Measurements from ENCODE around the gene RSPO3. TPM values are rescaled to one million over a fixed set of nuclear protein-coding genes. Genes with fewer than 3 reads are reported as not detected.

Gene RSPO3
- total RNA-seq, 1 experiment from 2014 or later = not detected

GRCh38 chr6:127148511-127148910 is 30.0 kb downstream of the RSPO3 start:
- CTCF ChIA-PET = no interaction called here
- no TSS peak for BruUV-seq (replicated peaks)
- DNase-seq (ENCODE audit: low read depth, low spot score) = no peak
- TF ChIP-seq MAX (IDR thresholded peaks at IDR 0.05) = no peak
- TF ChIP-seq ZFX (IDR thresholded peaks at IDR 0.05) = no peak
- TF ChIP-seq SIN3A (IDR thresholded peaks at IDR 0.05; ENCODE audit: low read depth) = no peak
- TF ChIP-seq ATF3 (IDR thresholded peaks at IDR 0.05) = no peak
- no peak for TF ChIP-seq FOSL1 (IDR thresholded peaks at IDR 0.05; ENCODE audit: low read depth)
- ATAC-seq = no peak
- Histone ChIP-seq H3K27me3 (ENCODE audit: insufficient read depth, low read length) (peaks cover 57% of the 10 kb centered on the region), H3K9me2 (ENCODE audit: insufficient read depth) (no peaks in the 10 kb centered on the region), H3K4me1 (ENCODE audit: control insufficient read depth in 1 of 2, insufficient read depth in 2 of 2, low read length in 2 of 2) (no peaks in the 10 kb centered on the region), H3K79me2 (ENCODE audit: insufficient read depth, low read length) (no peaks in the 10 kb centered on the region), H4K20me1 (ENCODE audit: insufficient read depth) (no peaks in the 10 kb centered on the region), H3K4me2 (ENCODE audit: low read length) (no peak overlapping the region), H3K9ac (ENCODE audit: low read length) (no peak overlapping the region), H2AFZ (ENCODE audit: low read depth, low read length, poor library complexity, severe bottlenecking) (no peak overlapping the region), H3K27ac (ENCODE audit: low read depth, low read length) (no peak overlapping the region), H3K4me3 (replicated peaks in 1 of 2; ENCODE audit: low read depth in 1 of 2, low read length in 2 of 2) (no peak overlapping the region), H3K9me3 (ENCODE audit: control insufficient read depth in 1 of 2, insufficient read depth in 1 of 2, low read depth in 1 of 2, low read length in 2 of 2) (no peaks in the 10 kb centered on the region), H3K36me3 (ENCODE audit: control insufficient read depth in 1 of 2, insufficient read depth in 2 of 2, low read length in 2 of 2) (no peaks in the 10 kb centered on the region)
- RAD21 ChIA-PET (ENCODE audit: low non-redundant PET in 1 of 2, low total read pairs in 2 of 2, uncharacterized antibody in 2 of 2, unreplicated experiment in 2 of 2) = no interaction called here
- intact Hi-C loops (cut with micrococcal nuclease) = no loop called here
- POLR2A ChIA-PET = no interaction called here

- ATAC-seq (no peak), DNase-seq (ENCODE audit: low read depth, low spot score) (no peak)
- no peak overlapping the region for H2AFZ ChIP-seq (ENCODE audit: low read depth, low read length, poor library complexity, severe bottlenecking)
- no peaks in the 10 kb centered on the region for H3K36me3 ChIP-seq (ENCODE audit: control insufficient read depth in 1 of 2, insufficient read depth in 2 of 2, low read length in 2 of 2)
- peaks cover 69% of the 10 kb centered on the region for H3K27me3 ChIP-seq (ENCODE audit: insufficient read depth, low read length)
- no peak overlapping the region for H3K9ac ChIP-seq (ENCODE audit: low read length)
- H3K79me2 ChIP-seq (ENCODE audit: insufficient read depth, low read length) = no peaks in the 10 kb centered on the region
- H4K20me1 ChIP-seq (ENCODE audit: insufficient read depth) = no peaks in the 10 kb centered on the region
- H3K9me3 ChIP-seq (ENCODE audit: control insufficient read depth in 1 of 2, insufficient read depth in 1 of 2, low read depth in 1 of 2, low read length in 2 of 2) = no peaks in the 10 kb centered on the region
- H3K4me2 ChIP-seq (ENCODE audit: low read length) = no peak overlapping the region
- intact Hi-C loops (cut with micrococcal nuclease) = no loop called here
- no TSS peak for BruUV-seq (replicated peaks)
- POLR2A ChIA-PET = no interaction called here
- RAD21 ChIA-PET (ENCODE audit: low non-redundant PET in 1 of 2, low total read pairs in 2 of 2, uncharacterized antibody in 2 of 2, unreplicated experiment in 2 of 2) = no interaction called here
- H3K4me1 ChIP-seq (ENCODE audit: control insufficient read depth in 1 of 2, insufficient read depth in 2 of 2, low read length in 2 of 2) = no peaks in the 10 kb centered on the region
- H3K4me3 ChIP-seq (replicated peaks in 1 of 2; ENCODE audit: low read depth in 1 of 2, low read length in 2 of 2) = no peak overlapping the region
- no peaks in the 10 kb centered on the region for H3K9me2 ChIP-seq (ENCODE audit: insufficient read depth)
- TF ChIP-seq REST (IDR thresholded peaks at IDR 0.05; ENCODE audit: low read depth) (no peak), JUND (IDR thresholded peaks at IDR 0.05) (no peak), ZFX (IDR thresholded peaks at IDR 0.05) (no peak), SP1 (IDR thresholded peaks at IDR 0.05; ENCODE audit: low read depth) (no peak), CEBPB (IDR thresholded peaks at IDR 0.05; ENCODE audit: low read depth) (no peak), SIN3A (IDR thresholded peaks at IDR 0.05; ENCODE audit: low read depth) (no peak)
- no peak overlapping the region for H3K27ac ChIP-seq (ENCODE audit: low read depth, low read length)
- CTCF ChIA-PET = no interaction called here
These were observed 36.0 kb downstream of the RSPO3 start for GRCh38 chr6:127154509-127154908.
